Hypothalamus (tissue), 51 donors: ENCODE data around the gene SF3A2.
"Not testable (repeated sequence)": the region's sequence is repeated elsewhere in the genome, so short reads cannot be mapped to it uniquely, and the experiment has no call there.

Experiments used
- DNase-seq, 51 donors: peaks; one replicate each; lab custom pipeline; 2025; lab: John Stamatoyannopoulos, UW

The SF3A2 gene

DNA sequence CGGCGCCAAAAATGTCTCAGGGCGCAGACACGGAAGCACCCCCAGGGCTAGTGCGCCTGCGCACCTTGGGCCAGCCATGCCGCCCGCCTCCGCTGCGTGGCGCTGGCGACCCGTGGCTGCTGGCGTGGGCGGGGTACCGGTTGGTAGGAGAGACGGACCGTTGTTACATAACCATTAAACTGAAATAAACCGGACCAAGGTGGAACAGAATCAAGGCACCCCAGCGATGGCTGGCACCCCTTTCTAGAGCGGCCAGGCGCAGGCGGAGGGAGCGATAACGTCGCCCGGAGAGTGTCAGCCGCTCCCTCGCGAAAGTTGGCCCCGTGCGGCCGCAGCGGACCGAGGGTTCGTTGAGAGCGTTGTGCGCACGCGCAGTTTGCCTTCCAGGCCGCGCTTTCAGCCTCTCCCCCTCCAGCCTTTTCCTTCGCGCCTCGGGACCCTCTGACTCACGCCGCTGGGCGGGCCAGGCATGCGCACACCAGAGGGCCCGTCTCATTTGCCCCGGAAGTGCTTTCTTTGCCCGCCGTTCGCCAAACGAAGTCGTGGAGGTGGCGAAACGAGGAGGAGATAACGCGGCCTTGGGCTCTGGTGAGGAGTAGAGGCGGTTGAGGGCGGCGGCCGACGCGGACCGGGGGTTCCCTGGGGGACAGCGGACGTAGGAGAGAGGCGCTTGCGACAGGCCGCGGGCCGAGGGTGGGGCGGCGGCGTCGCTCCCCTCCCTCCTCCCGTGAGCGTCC lies at the start of gene SF3A2, which contains the start of gene PLEKHJ1:
Gene SF3A2 (plus strand): TSS at position 511 of the 737 bp plus-strand sequence. CDS start 6,595 bp downstream, outside the sequence.
Gene PLEKHJ1 (minus strand): TSS at position 16 of the 737 bp plus-strand sequence. CDS start 81 bp downstream, outside the sequence.
- peak; percentile 68 to 100 (median 92) for DNase-seq

DNA sequence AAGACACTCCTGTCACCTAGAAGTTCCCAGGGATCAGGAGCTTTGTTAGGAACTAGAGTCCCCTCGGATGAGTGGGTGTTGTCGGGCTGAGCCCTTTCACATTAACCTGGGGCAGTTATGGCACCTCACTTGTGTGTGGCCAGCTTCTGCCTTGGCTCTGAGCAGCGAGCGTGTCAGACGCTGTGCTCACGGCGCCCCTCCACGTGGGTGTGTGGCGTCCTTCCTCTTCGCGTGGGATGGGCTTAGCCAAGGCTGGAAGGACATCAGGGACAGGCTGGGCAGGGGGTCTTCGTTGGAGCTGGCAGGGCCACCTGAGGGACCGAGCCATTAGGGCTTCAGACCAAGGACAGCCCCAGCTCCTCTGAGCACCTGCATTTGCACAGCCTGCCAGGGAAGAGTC lies 49.5 kb upstream of the SF3A2 start:
- DNase-seq, result no peak

- DNase-seq, result peak in 1 of 51 donors; percentile 65
Observed at GRCh38 chr19:2188708-2189385, 47.8 kb upstream of the SF3A2 start.

GRCh38 chr19:2189880-2190279 lies 46.7 kb upstream of the SF3A2 start:
- DNase-seq, result no peak

- DNase-seq, result no peak
Observed at GRCh38 chr19:2190848-2191455, 45.7 kb upstream of the SF3A2 start.

DNA sequence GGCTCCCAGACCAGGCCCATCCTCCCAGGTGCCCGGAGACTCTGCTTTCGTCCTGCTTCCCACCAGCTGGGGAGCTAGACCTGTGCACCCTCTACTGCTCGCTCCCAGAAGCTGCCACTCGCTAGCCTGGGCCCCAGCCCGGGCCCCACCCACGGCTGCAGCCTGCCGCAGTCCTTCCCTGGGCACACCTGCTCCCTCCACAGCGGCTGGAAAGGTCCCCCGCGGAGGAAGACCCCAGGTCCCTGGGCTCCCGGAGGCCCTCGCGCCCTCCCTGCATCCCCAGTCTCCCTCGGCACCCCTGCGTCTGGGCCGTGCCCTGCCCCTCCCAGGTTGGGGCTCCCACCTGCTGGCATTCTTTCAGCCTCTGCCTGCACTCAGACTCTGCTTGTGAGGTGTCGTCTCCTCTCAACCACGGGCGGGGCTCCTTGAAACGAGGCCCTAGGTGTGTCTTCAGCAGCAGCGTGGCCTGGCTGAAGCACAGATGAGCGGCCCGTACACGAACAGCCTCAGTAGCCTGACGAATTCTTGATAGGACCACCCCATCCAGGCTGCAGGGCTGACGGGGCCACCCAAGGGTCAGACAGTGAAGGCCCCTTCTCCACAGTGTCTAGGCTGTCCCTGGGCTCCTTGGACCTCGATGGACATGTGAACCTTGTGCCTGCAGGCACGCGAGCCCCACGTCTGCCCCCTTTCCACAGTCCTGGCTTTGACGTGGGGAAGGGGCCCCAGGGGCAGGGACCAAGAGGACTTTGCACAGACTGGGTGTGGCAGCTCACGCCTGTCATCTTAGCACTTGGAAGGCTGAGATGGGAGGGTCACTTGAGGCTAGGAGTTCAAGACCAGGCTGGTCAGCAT lies 44.9 kb upstream of the SF3A2 start:
- no peak for DNase-seq

- DNase-seq, result no peak
Observed at GRCh38 chr19:2192862-2193261, 43.8 kb upstream of the SF3A2 start.

DNA sequence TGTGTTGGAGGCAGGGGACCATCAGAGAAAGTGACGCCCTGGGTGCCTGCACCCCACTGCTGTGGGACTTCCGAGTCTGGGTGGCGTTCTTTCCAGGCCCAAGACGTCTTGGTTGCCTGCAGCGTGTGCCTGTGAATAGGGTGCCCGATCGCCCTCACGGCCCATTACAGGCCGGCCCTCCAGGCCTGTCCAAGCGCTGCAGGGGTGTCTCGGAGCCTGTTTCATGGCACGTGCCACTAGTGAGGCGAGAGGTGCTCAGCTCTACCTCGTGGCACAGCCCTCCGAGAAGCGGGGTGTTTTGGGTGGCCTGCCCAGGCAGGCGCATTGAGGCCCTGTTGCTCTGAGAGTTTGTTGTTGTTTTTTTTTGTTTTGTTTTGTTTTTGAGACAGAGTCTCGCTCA lies 42.8 kb upstream of the SF3A2 start:
- no peak for DNase-seq

DNA sequence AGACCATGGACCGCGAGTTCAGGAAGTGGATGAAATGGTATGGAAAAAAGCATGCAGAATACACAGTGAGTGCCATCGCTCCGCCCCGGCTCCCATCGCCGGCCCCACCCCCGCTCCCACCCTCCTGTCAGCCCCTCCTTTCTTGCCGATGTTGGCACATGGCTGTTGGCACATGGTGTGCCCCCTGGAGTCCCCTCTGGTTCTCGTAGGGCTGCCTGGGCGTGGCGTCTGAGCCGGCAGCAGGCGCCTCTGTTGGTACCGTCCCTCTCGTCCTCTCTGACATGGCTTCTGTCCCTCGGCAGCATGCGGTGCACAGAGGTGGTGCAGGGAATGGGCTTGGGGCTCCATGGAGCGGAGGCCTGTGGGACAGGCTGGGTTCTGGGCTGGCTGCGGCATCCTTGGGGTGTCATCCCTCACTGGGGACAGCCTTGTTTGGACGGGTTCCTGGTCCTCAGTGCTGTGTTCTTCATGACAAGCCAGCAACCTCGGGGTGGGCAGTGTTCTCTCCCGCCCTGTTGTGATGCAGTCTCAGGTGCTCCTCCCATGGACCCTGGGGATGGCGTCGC lies 42.0 kb upstream of the SF3A2 start:
- no peak for DNase-seq

- DNase-seq, result no peak
Observed at GRCh38 chr19:2195361-2195760, 41.3 kb upstream of the SF3A2 start.

DNA sequence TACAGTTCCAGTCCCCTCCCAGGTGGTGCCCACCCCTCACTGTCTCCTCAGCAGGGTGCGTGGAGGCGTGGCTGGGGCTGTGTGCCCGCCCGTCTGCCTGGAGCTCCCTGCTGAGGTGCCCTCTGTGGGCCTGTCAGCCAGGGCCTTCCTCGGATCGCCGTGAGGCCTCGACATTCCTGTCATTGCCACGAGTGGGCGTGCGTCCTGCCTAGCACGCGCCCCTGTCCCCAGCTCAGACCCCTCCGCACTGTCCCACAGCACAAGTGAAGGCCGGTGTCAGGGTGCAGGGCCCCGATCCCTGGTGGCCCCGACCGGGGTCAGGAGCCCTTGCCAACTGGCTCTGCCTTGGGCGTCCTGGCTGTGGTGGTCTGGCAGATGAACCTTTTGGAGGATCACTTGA lies 40.7 kb upstream of the SF3A2 start:
- DNase-seq, result no peak

- no peak for DNase-seq
Observed at GRCh38 chr19:2197270-2197669, 39.4 kb upstream of the SF3A2 start.

DNA sequence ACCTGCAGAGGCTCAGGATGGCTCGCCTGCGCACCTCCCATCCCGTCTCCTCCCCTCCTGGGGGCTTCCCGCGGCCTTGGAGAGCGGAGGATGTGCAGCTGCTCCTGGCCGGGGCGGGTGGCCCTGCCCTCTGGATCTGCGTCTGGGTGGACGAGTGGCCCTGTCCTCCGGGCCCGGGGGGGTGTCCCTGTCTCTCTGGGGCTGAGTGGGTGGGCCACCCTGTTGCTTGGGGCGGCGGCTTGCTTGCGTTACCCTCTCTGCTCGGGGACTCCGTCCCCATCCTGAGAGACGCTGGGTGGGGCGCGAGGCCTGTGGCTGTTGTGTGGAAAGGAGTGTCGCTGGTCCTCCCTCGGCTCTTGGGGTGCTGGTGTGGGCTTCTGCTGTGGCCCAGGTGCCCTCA lies 38.3 kb upstream of the SF3A2 start:
- DNase-seq, result no peak

- DNase-seq, result peak in 4 of 51 donors; percentile 12 to 16 (median 12)
Observed at GRCh38 chr19:2199215-2199614, 37.4 kb upstream of the SF3A2 start.

DNA sequence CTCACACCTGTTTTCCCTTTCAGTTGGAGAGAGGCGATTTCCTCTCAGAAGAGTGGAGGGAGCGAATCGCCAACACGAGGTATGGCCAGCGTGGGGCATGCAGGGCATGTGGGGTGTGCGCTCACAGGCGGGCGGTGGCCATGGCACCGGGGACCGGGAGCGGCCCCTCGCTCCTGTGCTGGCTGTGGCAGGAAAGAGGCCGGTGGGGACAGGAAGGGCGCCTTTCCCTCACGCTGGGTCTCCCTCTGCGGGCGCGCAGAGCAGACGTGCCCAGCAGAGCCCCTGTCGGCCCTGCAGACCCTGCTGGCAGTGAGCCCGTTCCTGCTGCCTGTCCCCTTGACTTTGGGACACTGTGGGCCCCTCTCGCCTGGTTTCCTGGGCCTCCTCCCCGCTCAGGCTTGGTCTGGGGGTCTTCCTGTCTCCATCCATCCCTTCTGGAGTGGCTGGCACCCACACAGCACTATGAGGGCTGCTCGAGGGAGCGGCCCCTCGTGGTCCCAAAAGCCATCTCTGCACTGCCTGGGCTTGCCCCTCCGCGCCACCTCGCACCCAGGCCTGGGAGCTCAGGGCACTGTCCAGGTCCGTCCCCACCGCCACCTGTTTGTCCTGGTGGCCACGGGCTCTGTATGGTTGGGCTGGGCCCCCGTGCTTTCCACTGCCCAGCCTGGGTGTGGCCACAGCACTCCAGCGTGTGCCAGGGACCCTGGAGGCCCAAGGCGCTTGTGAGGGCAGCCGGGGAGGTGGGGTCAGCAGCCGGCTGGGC lies 36.6 kb upstream of the SF3A2 start:
- DNase-seq, result no peak

GRCh38 chr19:2200624-2201294 lies 35.9 kb upstream of the SF3A2 start:
- DNase-seq, result not testable (repeated sequence)

DNA sequence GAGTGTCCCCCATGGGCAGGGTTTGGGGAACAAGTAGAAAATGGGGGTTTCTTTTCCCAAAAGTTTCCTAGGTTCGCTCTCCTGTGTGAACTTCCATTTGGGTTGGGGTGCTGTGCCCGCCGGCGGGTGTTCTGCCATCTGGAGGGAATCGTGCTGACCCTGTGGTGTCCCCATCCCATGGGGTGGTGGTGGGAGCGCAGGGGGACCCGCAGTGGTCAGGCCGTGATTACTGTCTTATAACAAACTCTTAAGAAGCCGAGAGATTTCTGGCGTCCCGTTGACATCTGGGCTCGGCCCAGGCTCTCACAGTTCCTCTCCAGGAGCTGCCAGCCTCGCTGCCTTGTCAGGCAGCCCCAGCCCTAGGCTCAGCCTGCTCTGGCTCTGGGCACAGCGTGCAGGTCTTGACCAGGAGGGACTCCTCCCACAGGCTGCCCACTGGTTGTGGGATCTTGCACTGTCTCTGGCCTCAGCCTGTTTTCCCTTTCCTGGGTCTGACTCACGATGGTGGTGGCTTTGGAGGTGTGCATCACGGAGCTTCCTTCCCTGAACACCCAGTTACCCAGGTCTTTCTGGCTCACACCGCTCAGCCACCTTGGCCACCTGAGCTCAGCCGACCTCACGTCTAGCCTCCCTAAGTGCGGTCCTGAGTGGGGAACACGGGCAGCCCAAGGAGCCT lies 35.0 kb upstream of the SF3A2 start:
- DNase-seq, result no peak

DNA sequence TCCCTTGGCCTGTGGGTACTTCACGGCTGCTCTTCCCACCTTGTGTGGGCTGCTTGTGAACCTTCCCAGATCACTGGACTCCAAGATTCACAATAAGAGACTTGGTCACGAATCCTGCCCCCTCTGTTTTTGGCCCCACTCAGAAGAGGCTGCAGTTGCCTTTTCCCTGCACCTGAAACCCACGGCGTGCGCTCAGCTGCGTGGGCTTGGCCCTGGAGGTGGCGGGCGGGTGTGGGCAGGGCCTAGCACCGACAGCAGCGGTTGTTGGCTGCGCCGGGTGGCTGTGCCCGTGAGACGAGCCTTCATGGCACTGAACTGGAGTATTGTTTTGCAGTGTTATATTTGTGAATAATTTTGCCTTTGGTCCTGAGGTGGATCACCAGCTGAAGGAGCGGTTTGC lies 34.3 kb upstream of the SF3A2 start:
- peak in 2 of 51 donors; percentile 6 to 37 for DNase-seq
